Measurements from ENCODE around the gene MYOD1.

- TF ChIP-seq CTCF (IDR thresholded peaks at IDR 0.05), result no peak
- no peak for TF ChIP-seq POLR2AphosphoS5 (IDR thresholded peaks at IDR 0.05)
Observed at GRCh38 chr11:17730137-17730536, 10.8 kb downstream of the MYOD1 start.

Data from esophagus muscularis mucosa (tissue), 3 donors.